HG03097 (cell line): ENCODE measurements around the gene ZNF485.

Experiments
- ATAC-seq: cut with Tn5 transposase; IDR thresholded peaks from one replicate; pipeline ENCODE4 v1.9.1; 2021; ENCODE audit not compliant: unreplicated experiment, low FRiP score

ZNF485 gene

GRCh38 chr10:43666552-43666951, 60.3 kb downstream of the ZNF485 start:
- ATAC-seq, result no peak

GRCh38 chr10:43667317-43667731, 61.1 kb downstream of the ZNF485 start:
- ATAC-seq, result no peak
